Measurements from ENCODE around the gene AOAH. TPM values are rescaled to one million over a fixed set of nuclear protein-coding genes. Genes with fewer than 3 reads are reported as not detected.

AOAH gene
- total RNA-seq, 1 donor from 2014 or later: 0.28 TPM

DNA sequence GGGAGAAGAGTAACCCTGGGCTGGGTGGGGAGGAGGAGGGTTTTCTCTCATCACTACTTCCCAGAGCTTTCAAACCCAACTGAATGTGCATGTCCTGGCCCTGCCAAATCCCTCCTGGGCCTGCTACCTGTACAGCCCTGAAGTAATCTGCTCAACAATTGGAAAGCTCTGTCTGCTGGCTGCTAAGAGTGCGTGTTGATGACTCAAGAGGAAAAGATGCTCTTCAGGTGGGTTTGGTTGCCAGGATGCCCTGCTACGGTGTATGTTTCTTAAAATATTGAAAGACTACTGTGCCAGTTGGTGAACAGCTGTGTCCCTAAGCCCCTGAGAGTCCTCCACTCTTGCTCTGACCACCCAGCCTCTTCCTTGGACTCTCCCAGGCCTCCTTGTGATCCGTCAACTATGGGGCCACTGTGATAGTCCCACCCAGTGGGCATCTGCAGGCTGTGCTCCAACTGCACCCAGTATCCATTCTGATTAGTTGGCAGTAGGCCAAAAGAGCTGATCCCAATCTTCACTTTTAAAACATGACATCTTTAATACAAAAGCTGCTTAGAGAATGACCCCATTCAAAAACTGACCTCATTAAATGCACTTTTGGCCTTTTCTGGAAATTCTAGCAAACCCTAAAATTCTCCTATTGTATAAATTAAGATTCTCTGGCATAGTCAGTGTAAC is 85.6 kb downstream of the AOAH start:
- no peak overlapping the region for H3K27ac Mint-ChIP-seq (ENCODE audit: unreplicated experiment)
- TF ChIP-seq, protein P1, sequence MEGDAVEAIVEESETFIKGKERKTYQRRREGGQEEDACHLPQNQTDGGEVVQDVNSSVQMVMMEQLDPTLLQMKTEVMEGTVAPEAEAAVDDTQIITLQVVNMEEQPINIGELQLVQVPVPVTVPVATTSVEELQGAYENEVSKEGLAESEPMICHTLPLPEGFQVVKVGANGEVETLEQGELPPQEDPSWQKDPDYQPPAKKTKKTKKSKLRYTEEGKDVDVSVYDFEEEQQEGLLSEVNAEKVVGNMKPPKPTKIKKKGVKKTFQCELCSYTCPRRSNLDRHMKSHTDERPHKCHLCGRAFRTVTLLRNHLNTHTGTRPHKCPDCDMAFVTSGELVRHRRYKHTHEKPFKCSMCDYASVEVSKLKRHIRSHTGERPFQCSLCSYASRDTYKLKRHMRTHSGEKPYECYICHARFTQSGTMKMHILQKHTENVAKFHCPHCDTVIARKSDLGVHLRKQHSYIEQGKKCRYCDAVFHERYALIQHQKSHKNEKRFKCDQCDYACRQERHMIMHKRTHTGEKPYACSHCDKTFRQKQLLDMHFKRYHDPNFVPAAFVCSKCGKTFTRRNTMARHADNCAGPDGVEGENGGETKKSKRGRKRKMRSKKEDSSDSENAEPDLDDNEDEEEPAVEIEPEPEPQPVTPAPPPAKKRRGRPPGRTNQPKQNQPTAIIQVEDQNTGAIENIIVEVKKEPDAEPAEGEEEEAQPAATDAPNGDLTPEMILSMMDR (IDR thresholded peaks at IDR 0.05; ENCODE audit: unreplicated experiment): no peak
- H3K4me3 Mint-ChIP-seq (ENCODE audit: unreplicated experiment): no peak overlapping the region
- DNase-seq (ENCODE audit: low spot score): no peak
- no peaks in the 10 kb centered on the region for H3K36me3 Mint-ChIP-seq (ENCODE audit: low read depth, unreplicated experiment)
- peaks cover 4% of the 10 kb centered on the region for H3K27me3 Mint-ChIP-seq (ENCODE audit: unreplicated experiment)
- H3K9me3 Mint-ChIP-seq (ENCODE audit: unreplicated experiment): no peaks in the 10 kb centered on the region
- H3K4me1 Mint-ChIP-seq (ENCODE audit: unreplicated experiment): peaks cover 44% of the 10 kb centered on the region

DNA sequence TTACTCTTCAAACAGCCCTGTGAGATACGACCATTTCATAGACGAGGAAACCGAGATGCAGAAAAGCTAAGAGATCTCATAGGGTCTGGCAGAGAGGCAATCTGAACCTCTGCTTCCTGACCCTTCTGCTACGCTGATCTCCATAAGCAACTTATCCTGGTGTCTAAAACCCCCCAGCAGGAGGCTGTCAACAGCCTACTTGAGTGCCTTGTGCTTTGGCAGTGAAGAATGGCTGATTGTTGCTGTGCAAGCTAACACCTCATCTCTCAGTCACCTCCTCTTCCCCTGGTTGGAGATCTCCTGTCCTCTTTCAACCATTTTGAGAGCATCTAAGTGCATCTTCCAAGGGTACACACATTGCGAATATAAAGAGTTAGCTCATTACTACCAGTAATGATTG is 86.2 kb downstream of the AOAH start:
- TF ChIP-seq, protein P1 (IDR thresholded peaks at IDR 0.05; ENCODE audit: unreplicated experiment): no peak
- Mint-ChIP-seq H3K4me1 (ENCODE audit: unreplicated experiment) (peaks cover 47% of the 10 kb centered on the region), H3K27me3 (ENCODE audit: unreplicated experiment) (peaks cover 5% of the 10 kb centered on the region), H3K4me3 (ENCODE audit: unreplicated experiment) (no peak overlapping the region), H3K9me3 (ENCODE audit: unreplicated experiment) (no peaks in the 10 kb centered on the region), H3K27ac (ENCODE audit: unreplicated experiment) (no peak overlapping the region), H3K36me3 (ENCODE audit: low read depth, unreplicated experiment) (no peaks in the 10 kb centered on the region)
- no peak for DNase-seq (ENCODE audit: low spot score)

- H3K4me3 Mint-ChIP-seq (ENCODE audit: unreplicated experiment): no peak overlapping the region
- peaks cover 49% of the 10 kb centered on the region for H3K4me1 Mint-ChIP-seq (ENCODE audit: unreplicated experiment)
Measured at GRCh38 chr7:36637417-36637816, 86.9 kb downstream of the AOAH start.

DNA sequence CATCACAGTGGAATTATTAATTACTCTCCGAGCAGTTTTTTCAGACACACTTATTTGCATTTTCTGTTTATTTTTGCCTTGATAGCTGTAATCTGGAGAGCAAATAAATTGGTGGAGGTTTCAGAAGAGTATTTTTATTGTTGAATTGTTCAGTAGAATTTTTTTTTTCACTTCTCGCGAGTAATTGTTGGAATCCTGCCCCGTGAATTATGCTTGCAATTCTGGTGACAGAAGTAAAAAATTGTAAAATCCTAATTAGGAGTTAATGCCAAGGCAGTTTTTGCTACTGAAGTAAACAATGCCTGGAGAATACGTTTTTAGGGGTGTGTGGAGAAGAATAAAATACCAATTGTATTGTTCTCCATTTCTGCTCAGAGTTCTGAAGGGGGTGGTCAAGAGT is 88.2 kb downstream of the AOAH start:
- no peak for DNase-seq (ENCODE audit: low spot score)
- peaks cover 50% of the 10 kb centered on the region for H3K4me1 Mint-ChIP-seq (ENCODE audit: unreplicated experiment)
- H3K9me3 Mint-ChIP-seq (ENCODE audit: unreplicated experiment): no peaks in the 10 kb centered on the region
- no peaks in the 10 kb centered on the region for H3K36me3 Mint-ChIP-seq (ENCODE audit: low read depth, unreplicated experiment)
- no peak overlapping the region for H3K27ac Mint-ChIP-seq (ENCODE audit: unreplicated experiment)
- TF ChIP-seq, protein P1 (IDR thresholded peaks at IDR 0.05; ENCODE audit: unreplicated experiment): no peak
- H3K4me3 Mint-ChIP-seq (ENCODE audit: unreplicated experiment): no peak overlapping the region
- peaks cover 5% of the 10 kb centered on the region for H3K27me3 Mint-ChIP-seq (ENCODE audit: unreplicated experiment)

More at GRCh38 chr7:36637417-36637816, 86.9 kb downstream of the AOAH start:
- Mint-ChIP-seq H3K27ac (ENCODE audit: unreplicated experiment) (no peak overlapping the region), H3K27me3 (ENCODE audit: unreplicated experiment) (peaks cover 5% of the 10 kb centered on the region), H3K36me3 (ENCODE audit: low read depth, unreplicated experiment) (no peaks in the 10 kb centered on the region), H3K9me3 (ENCODE audit: unreplicated experiment) (no peaks in the 10 kb centered on the region)
- TF ChIP-seq, protein P1 (IDR thresholded peaks at IDR 0.05; ENCODE audit: unreplicated experiment): no peak
- DNase-seq (ENCODE audit: low spot score): peak; percentile 27

GRCh38 chr7:36635091-36635490 is 89.2 kb downstream of the AOAH start:
- Mint-ChIP-seq H3K27ac (ENCODE audit: unreplicated experiment) (no peak overlapping the region), H3K36me3 (ENCODE audit: low read depth, unreplicated experiment) (no peaks in the 10 kb centered on the region), H3K4me3 (ENCODE audit: unreplicated experiment) (no peak overlapping the region), H3K4me1 (ENCODE audit: unreplicated experiment) (peaks cover 48% of the 10 kb centered on the region), H3K9me3 (ENCODE audit: unreplicated experiment) (no peaks in the 10 kb centered on the region), H3K27me3 (ENCODE audit: unreplicated experiment) (peaks cover 2% of the 10 kb centered on the region)
- no peak for DNase-seq (ENCODE audit: low spot score)
- TF ChIP-seq, protein P1 (IDR thresholded peaks at IDR 0.05; ENCODE audit: unreplicated experiment): no peak

All from endothelial cell (in vitro differentiated cells).